Ovary (tissue), 9 donors: ENCODE results near the gene FBXL15. TPM values are rescaled to one million over a fixed set of nuclear protein-coding genes. Genes with fewer than 3 reads are reported as not detected.

Experiments
- DNase-seq, 5 donors: peaks; one replicate each; pipeline ENCODE4 v3.0.0-alpha.2; 2019 to 2020
- H3K27ac ChIP-seq, 2 donors: fragments of 200-600 bp; one replicate each; pipeline versions ENCODE4 v1.5.1 to v1.8.0; 2019 to 2022
- H3K27me3 ChIP-seq: fragments of 200-600 bp; one replicate; pipeline ENCODE4 v1.8.0; 2022
- H3K36me3 ChIP-seq: fragments of 200-600 bp; sonication (generic); one replicate; pipeline ENCODE4 v1.5.1; 2019
- H3K4me1 ChIP-seq: one replicate; pipeline ENCODE4 v1.8.1; 2013; ENCODE audit warnings: mild to moderate bottlenecking, moderate library complexity; ENCODE audit not compliant: insufficient read depth
- H3K4me3 ChIP-seq: fragments of 200-600 bp; sonication (generic); one replicate; pipeline ENCODE4 v1.5.1; 2017
- H3K9me3 ChIP-seq, 2 donors: fragments of 200-600 bp in 1 of 2; sonication (generic) in 1 of 2; one replicate each; pipeline versions ENCODE4 v1.5.1 to v1.8.1; 2013 to 2019; ENCODE audit warnings: mild to moderate bottlenecking in 1 of 2, moderate library complexity in 1 of 2
- EP300 ChIP-seq: sonication (generic); formaldehyde crosslinking; IDR thresholded peaks from one replicate; pipeline ENCODE4 v1.6.1; 2017; ENCODE audit warnings: antibody characterized with exemption
- POLR2A ChIP-seq: fragments of 450-650 bp; IDR thresholded peaks from one replicate; pipeline ENCODE4 v1.6.1; 2017; ENCODE audit warnings: antibody characterized with exemption, mild to moderate bottlenecking, moderate library complexity
- WGBS, 3 donors: extraction: QIAGEN DNeasy Blood & Tissue Kit in 1 of 3; methylation state at CpG; one replicate each; pipeline versions ENCODE4 v1.1.5 to v1.1.7; 2013 to 2017; 5-methylcytosine and 5-hydroxymethylcytosine counted together
- intact Hi-C, 4 donors: fragments of 100-400 bp; cut with DNase I; formaldehyde crosslinking; loops; one replicate each; pipeline versions ENCODE4 v1.11.0 to v1.15.1; 2022 to 2023
- polyA plus RNA-seq, 2 donors: library from polyadenylated mRNA; stranded (reverse); fragments of 200-250 nt in 1 of 2; fragments of 350-450 nt in 1 of 2; fragmentation: Illumina TruSeq in 1 of 2; extraction: RNeasy Lipid Tissue Mini Kit (QIAGEN cat#74804) in 1 of 2; gene quantifications; one replicate each; pipeline ENCODE4 v1.2.3, GENCODE V29; 2013 to 2014
- total RNA-seq, 7 donors: library from RNA; depleted of rRNA in 2 of 7; stranded (reverse); fragments of >200 nt in 2 of 7; fragmentation: NEBNext Ultra II Directional in 3 of 7; extraction: Animal tissue kit (Norgen Biotek cat#: 25700) in 3 of 7; gene quantifications; one replicate each; pipeline versions ENCODE4 v1.1.0 to v1.2.4, GENCODE V29; 2016 to 2023
- TF ChIP-seq, protein P1 (sequence below), 3 donors: fragments of 450-650 bp in 2 of 3; fragments of 200-600 bp in 1 of 3; IDR thresholded peaks; one replicate each; pipeline versions ENCODE4 v1.5.1 to v1.8.0; 2016 to 2022; ENCODE audit warnings: antibody characterized with exemption in 3 of 3, mild to moderate bottlenecking in 1 of 3
- donor health status: DM: no; HTN: no; CAD: no; lungs with moderate emphysema.
- donor health status: DM: no; HTN: no; CAD: no.
- donor health status: Bipolar disorder and iron deficiency.
- donor health status: DM: yes; HTN: yes; CAD: no.
- donor health status: DM: no; HTN: no; CAD: no.
- donor health status: DM: yes; HTN: yes; CAD: no.

The FBXL15 gene
- total and polyA plus RNA-seq, 9 donors: 0.25 to 31.1 (median 19.2) TPM

- peak overlapping the region in 1 of 2 donors; percentile 64 for H3K27ac ChIP-seq
- no peaks in the 10 kb centered on the region for H3K27me3 ChIP-seq
- peak overlapping the region; percentile 29 for H3K4me3 ChIP-seq
- H3K4me1 ChIP-seq: peaks cover 10% of the 10 kb centered on the region
- intact Hi-C loops: no loop called here
- H3K9me3 ChIP-seq: no peaks in the 10 kb centered on the region
- H3K36me3 ChIP-seq: no peaks in the 10 kb centered on the region
- WGBS, 3 donors: 2 to 5% (median 2%) methylated on average over 11 to 14 of the region's 14 CpGs
- TF ChIP-seq EP300 (no peak), POLR2A (no peak)
- TF ChIP-seq, protein P1, sequence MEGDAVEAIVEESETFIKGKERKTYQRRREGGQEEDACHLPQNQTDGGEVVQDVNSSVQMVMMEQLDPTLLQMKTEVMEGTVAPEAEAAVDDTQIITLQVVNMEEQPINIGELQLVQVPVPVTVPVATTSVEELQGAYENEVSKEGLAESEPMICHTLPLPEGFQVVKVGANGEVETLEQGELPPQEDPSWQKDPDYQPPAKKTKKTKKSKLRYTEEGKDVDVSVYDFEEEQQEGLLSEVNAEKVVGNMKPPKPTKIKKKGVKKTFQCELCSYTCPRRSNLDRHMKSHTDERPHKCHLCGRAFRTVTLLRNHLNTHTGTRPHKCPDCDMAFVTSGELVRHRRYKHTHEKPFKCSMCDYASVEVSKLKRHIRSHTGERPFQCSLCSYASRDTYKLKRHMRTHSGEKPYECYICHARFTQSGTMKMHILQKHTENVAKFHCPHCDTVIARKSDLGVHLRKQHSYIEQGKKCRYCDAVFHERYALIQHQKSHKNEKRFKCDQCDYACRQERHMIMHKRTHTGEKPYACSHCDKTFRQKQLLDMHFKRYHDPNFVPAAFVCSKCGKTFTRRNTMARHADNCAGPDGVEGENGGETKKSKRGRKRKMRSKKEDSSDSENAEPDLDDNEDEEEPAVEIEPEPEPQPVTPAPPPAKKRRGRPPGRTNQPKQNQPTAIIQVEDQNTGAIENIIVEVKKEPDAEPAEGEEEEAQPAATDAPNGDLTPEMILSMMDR (IDR thresholded peaks at IDR 0.05): no peak
- peak in 4 of 5 donors; percentile 42 to 65 (median 56) for DNase-seq
Observed at GRCh38 chr10:102435529-102436233, 15.0 kb downstream of the FBXL15 start.

- 32 to 36% (median 36%) methylated on average over 6 of the region's 6 CpGs for WGBS, 3 donors
- TF ChIP-seq POLR2A: no peak
- TF ChIP-seq EP300: no peak
- TF ChIP-seq, protein P1 (IDR thresholded peaks at IDR 0.05): no peak
- H3K27me3 ChIP-seq: no peaks in the 10 kb centered on the region
- no peak for DNase-seq
- no peaks in the 10 kb centered on the region for H3K9me3 ChIP-seq
- no peaks in the 10 kb centered on the region for H3K36me3 ChIP-seq
- H3K27ac ChIP-seq: no peak overlapping the region
- H3K4me1 ChIP-seq: peaks cover 10% of the 10 kb centered on the region
- H3K4me3 ChIP-seq: peak overlapping the region; percentile 29
- intact Hi-C loops: no loop called here
Observed at GRCh38 chr10:102436312-102436711, 15.7 kb downstream of the FBXL15 start.

GRCh38 chr10:102437515-102437914 is 16.9 kb downstream of the FBXL15 start:
- H3K4me1 ChIP-seq: peaks cover 8% of the 10 kb centered on the region
- WGBS, 3 donors: 89 to 96% (median 92%) methylated on average over 3 of the region's 3 CpGs
- DNase-seq: no peak
- no peak overlapping the region for H3K4me3 ChIP-seq
- no peak overlapping the region for H3K27ac ChIP-seq
- H3K36me3 ChIP-seq: no peaks in the 10 kb centered on the region
- TF ChIP-seq EP300 (no peak), POLR2A (no peak)
- TF ChIP-seq, protein P1 (IDR thresholded peaks at IDR 0.05): no peak
- H3K9me3 ChIP-seq: no peaks in the 10 kb centered on the region
- no peaks in the 10 kb centered on the region for H3K27me3 ChIP-seq
- intact Hi-C loops: no loop called here

DNA sequence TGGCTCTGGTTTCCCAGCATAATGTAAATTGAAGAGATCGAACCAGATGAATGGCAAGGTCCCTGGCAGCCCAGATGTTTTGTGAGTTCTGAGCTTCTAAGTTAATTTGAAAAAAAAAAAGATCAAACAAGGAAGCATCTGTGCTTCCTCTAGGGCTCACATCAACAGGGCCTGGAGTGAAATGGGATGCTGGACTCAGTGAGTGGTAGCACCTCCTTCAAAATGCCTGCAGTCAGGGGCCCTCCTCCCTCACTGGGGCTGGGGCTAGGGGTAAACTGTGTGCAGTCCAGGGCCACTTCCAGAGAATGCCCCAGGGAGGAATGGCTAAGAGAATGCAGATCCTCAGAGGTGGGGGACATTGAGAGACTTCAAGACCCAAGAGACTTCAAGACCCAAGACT is 17.7 kb downstream of the FBXL15 start:
- intact Hi-C loops: no loop called here
- DNase-seq: no peak
- no peaks in the 10 kb centered on the region for H3K36me3 ChIP-seq

More for the DNA sequence above, 17.7 kb downstream of the FBXL15 start:
- no peaks in the 10 kb centered on the region for H3K27me3 ChIP-seq
- TF ChIP-seq EP300 (no peak), POLR2A (no peak)
- TF ChIP-seq, protein P1 (IDR thresholded peaks at IDR 0.05): no peak
- H3K4me3 ChIP-seq: no peak overlapping the region
- no peak overlapping the region for H3K27ac ChIP-seq
- no peaks in the 10 kb centered on the region for H3K9me3 ChIP-seq
- peaks cover 8% of the 10 kb centered on the region for H3K4me1 ChIP-seq
- WGBS, 3 donors: 74 to 85% (median 82%) methylated on average over 1 of the region's 1 CpG
